ENCODE data around the gene FTO. TPM values are rescaled to one million over a fixed set of nuclear protein-coding genes. Genes with fewer than 3 reads are reported as not detected.

Gene FTO
- total RNA-seq, 2 donors from 2014 or later = 73.6 to 90.6 TPM

- H3K27ac ChIP-seq = no peak overlapping the region
- DNase-seq (ENCODE audit: low spot score) = no peak
- no peak for TF ChIP-seq CTCF (IDR thresholded peaks at IDR 0.05)
- H3K4me1 ChIP-seq = no peaks in the 10 kb centered on the region
- no peaks in the 10 kb centered on the region for H3K9me3 ChIP-seq
- no peaks in the 10 kb centered on the region for H3K36me3 ChIP-seq
- no peaks in the 10 kb centered on the region for H3K27me3 ChIP-seq
- H3K4me3 ChIP-seq = no peak overlapping the region
These were observed 432.3 kb downstream of the FTO start for GRCh38 chr16:54136276-54136625.

GRCh38 chr16:54140057-54140787 is 436.3 kb downstream of the FTO start:
- H3K27ac ChIP-seq = no peak overlapping the region
- no peak overlapping the region for H3K4me3 ChIP-seq
- no peak for DNase-seq (ENCODE audit: low spot score)
- TF ChIP-seq CTCF (IDR thresholded peaks at IDR 0.05) = no peak
- H3K4me1 ChIP-seq = no peaks in the 10 kb centered on the region
- no peaks in the 10 kb centered on the region for H3K27me3 ChIP-seq
- H3K9me3 ChIP-seq = no peaks in the 10 kb centered on the region
- H3K36me3 ChIP-seq = no peaks in the 10 kb centered on the region

- H3K36me3 ChIP-seq = no peaks in the 10 kb centered on the region
- DNase-seq (ENCODE audit: low spot score) = no peak
- no peaks in the 10 kb centered on the region for H3K9me3 ChIP-seq
- H3K4me1 ChIP-seq = no peaks in the 10 kb centered on the region
- no peak for TF ChIP-seq CTCF (IDR thresholded peaks at IDR 0.05)
- H3K4me3 ChIP-seq = no peak overlapping the region
- no peaks in the 10 kb centered on the region for H3K27me3 ChIP-seq
- no peak overlapping the region for H3K27ac ChIP-seq
These were observed 436.8 kb downstream of the FTO start for GRCh38 chr16:54140788-54141136.

GRCh38 chr16:54142787-54143186 is 438.8 kb downstream of the FTO start:
- H3K4me1 ChIP-seq = no peaks in the 10 kb centered on the region
- no peaks in the 10 kb centered on the region for H3K27me3 ChIP-seq

GRCh38 chr16:54143410-54143809 is 439.5 kb downstream of the FTO start:
- no peak overlapping the region for H3K27ac ChIP-seq
- H3K4me1 ChIP-seq = no peaks in the 10 kb centered on the region
- no peaks in the 10 kb centered on the region for H3K36me3 ChIP-seq
- no peaks in the 10 kb centered on the region for H3K27me3 ChIP-seq
- H3K4me3 ChIP-seq = no peak overlapping the region
- no peaks in the 10 kb centered on the region for H3K9me3 ChIP-seq
- no peak for DNase-seq (ENCODE audit: low spot score)
- TF ChIP-seq CTCF (IDR thresholded peaks at IDR 0.05) = no peak

More at GRCh38 chr16:54142787-54143186, 438.8 kb downstream of the FTO start:
- Histone ChIP-seq H3K27ac (no peak overlapping the region), H3K4me3 (no peak overlapping the region), H3K36me3 (no peaks in the 10 kb centered on the region), H3K9me3 (no peaks in the 10 kb centered on the region)
- no peak for DNase-seq (ENCODE audit: low spot score)
- no peak for TF ChIP-seq CTCF (IDR thresholded peaks at IDR 0.05)

Data from right atrium auricular region (tissue), 2 donors.